CD4-positive, alpha-beta T cell treated with Interleukin-17A for 1 hour (primary cell): ENCODE data around the gene MKLN1.
"Not testable (repeated sequence)": the region's sequence is repeated elsewhere in the genome, so short reads cannot be mapped to it uniquely, and the experiment has no call there.

ENCODE experiments used
- DNase-seq: peaks from one replicate; pipeline ENCODE4 v3.0.0-alpha.2; 2020

The MKLN1 gene

GRCh38 chr7:131327626-131328376, at the start of gene MKLN1:
Gene MKLN1, plus strand, starts transcription at chr7:131327876. Its CDS starts 24 bp downstream, at chr7:131327900.
- peak; percentile 88 for DNase-seq

DNA sequence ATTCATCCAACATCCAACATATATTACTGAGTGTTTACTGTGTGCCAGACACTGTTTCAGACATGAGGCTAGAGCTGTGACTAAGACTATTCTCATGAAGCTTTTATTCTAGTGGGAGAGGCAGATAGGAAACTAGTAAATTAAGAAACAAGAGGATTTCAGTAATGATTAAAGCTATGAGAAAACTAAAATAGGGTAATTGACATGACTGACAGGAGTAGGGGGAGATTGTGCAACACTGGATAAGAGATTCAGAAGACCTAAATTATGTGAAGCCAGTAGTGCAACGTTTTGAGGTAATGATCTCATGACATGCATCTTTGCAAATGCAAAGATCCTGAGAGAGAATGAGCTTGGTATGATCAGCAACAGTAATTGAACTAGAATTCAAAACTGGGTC, 48.6 kb upstream of the MKLN1 start:
- no peak for DNase-seq

GRCh38 chr7:131281266-131282048, 46.2 kb upstream of the MKLN1 start:
- no peak for DNase-seq

- DNase-seq: no peak
Measured at GRCh38 chr7:131284702-131285419, 42.8 kb upstream of the MKLN1 start.

GRCh38 chr7:131285556-131285955, 42.1 kb upstream of the MKLN1 start:
- DNase-seq: no peak

DNA sequence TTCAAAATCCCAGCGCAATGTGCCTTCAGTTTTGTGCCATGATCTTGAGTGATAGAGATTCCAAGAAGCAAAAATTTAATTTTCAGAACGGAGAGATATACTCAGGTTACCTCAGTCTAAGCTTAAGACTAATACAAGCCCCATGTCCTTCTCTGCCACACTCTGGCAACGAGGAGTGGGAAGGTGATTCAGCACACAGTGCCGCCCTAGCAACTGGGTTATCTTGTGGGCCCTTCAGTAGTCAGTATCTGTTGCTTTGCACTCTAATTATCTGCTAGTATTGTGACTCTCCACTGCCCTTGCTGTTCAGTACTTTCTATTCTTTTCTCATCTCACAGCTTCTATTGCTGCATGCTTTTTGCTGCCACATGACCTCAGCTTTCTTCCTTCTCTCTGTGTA, 39.2 kb upstream of the MKLN1 start:
- DNase-seq: no peak

DNA sequence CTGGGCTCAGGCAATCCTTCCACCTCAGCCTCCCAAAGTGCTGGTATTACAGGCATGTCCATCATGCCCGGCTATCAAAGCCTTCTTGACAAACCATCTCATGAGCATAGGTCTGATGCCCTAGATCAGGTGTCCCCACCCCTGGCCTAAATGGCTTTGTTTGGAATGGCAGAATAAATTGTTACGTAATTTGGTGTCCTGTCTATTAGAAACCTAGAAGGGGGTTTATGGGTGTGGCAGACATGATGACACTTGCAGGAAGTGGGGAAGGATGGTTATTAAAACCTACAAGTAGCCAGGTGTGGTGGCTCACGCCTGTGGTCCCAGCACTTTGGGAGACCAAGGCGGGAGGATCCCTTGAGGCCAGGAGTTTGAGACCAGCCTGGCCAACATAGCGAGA, 38.6 kb upstream of the MKLN1 start:
- DNase-seq: no peak

GRCh38 chr7:131292141-131292905, 35.4 kb upstream of the MKLN1 start:
- DNase-seq: no peak

- DNase-seq: no peak
Measured at GRCh38 chr7:131293018-131293417, 34.7 kb upstream of the MKLN1 start.

- DNase-seq: no peak
Measured at GRCh38 chr7:131294553-131294952, 33.1 kb upstream of the MKLN1 start.

GRCh38 chr7:131298608-131298992, 29.1 kb upstream of the MKLN1 start:
- DNase-seq: no peak

DNA sequence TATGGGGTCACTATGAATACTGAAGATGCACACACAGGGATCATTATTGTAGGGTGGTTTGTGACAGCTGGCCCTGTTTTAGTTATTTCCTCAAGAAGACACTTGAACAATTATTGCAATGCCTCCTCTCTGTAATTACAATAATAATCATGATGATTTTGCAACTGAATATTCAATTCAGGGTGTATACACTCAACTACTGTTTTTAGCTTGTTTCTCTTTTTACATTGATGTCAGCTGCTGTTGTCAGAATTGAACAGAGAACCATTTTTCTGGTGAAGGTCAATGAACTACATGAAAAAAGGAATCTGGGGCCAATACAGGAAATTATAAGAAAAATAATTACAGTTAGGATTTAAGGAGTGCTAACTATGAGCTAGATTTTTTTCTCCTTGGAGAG, 28.6 kb upstream of the MKLN1 start:
- no peak for DNase-seq

GRCh38 chr7:131300078-131300477, 27.6 kb upstream of the MKLN1 start:
- DNase-seq: no peak

DNA sequence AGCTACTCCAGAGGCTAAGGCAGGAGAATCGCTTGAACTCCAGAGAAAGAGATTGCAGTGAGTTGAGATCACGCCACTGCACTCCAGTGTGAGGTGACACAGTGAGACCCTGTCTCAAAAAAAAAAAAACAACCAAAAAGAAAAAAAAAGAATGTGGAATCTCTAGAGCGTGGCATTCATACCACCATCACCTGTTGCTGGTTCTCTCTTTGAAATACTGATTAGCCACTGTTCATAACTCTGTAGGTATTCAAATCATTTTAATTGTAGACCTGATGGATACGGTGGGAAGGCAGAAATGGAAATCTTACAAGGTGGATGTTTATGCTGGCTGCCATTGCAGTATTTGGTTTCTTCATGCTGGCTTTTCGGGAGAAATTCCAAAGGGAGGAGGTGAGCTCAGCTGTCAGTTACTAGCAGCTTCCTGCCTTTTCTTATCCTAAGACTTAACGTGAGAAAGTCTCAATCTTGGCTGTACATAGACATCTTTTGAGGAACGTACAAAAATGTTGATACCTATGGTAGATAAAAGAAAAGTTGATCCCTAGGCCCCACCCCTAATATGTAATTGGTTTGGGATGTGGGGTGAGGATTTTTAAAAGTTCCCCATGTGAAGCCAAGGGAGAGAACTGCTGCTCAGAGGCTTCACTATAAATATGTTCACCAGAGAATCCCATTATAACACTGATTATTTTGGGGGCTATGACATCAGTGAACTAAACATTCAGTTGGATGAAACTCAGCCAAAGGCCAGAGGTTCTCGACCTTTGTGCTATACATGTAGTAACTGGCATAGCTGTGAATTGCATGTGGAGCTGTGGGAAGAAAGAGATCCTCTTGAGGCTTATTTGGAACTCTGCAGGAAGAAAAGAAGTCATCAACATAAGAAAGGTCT, 26.9 kb upstream of the MKLN1 start:
- no peak for DNase-seq

DNA sequence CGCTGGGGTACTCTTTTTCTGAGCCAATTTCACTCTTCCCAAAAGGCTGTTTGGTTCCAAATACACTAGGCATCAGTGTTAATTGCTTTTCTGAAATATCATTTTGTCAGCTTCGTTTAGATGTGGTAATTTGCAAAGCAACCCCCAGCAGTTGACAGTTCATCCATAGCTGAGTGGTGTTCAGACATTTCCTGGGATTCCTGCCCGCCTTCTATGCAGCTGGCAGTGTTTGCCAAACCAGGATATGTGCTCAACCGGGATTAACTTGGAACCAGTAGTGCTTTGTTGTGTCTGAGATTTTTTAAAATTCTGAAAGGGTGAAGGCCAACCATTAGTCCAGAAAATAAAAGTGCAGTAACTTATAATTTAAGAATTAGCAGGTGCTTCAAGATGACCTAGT, 25.2 kb upstream of the MKLN1 start:
- no peak for DNase-seq

GRCh38 chr7:131302876-131303707, 24.6 kb upstream of the MKLN1 start:
- peak; percentile 44 for DNase-seq

DNA sequence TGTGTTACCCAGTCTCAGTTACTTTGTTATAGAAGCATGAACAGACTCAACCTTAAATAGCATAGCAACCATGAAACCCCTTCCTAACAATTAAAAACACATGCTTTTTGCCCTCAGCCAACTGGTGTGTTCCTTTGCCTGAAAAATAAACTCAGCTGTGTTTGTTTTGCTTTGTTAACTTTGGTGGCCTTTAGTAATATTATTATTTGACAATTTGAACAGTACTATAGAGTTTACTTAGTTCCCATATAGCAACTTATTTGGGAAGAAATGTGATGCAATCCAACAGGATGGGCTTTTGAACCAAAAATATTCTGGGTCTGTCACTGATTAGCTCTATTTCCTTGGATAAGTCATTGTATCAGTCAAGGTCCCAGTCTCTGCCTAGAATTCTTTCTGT, 22.5 kb upstream of the MKLN1 start:
- DNase-seq: no peak

GRCh38 chr7:131306041-131306440, 21.6 kb upstream of the MKLN1 start:
- not testable (repeated sequence) for DNase-seq

DNA sequence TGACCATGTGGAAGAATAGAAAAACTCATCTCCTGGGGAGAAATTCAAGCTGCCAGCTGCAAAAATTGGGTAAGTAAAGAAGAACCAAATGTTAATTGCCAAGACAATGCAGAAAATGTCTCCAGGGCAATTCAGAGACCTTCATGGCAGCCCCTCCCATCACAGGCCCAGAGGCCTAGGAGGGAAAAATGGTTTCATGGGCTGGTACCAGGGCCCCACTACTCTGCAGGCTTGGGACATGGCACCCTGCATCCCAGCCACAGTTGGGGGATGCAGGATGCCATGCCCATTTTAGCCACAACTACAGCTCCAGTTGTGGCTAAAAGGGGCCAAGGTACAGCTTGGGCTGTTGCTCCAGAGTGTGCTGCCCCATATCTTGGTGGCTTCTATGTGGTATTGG, 20.9 kb upstream of the MKLN1 start:
- no peak for DNase-seq

DNA sequence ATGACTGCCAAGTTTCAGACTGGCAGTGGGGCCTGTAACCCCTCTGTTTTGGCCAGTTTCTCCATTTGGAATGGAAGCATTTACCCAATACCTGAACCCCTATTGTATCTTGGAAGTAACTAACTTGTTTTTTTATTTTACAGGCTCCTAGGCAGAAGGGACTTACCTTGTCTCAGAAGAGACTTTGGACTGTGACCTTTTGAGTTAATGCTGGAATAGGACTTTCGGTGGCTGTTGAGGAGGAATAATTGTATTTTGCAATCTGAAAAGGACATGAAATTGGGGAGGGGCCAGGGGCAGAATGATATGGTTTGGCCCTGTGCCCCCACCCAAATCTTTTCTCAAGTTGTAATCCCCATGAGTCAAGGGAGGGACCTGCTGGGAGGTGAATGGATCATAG, 20.0 kb upstream of the MKLN1 start:
- DNase-seq: no peak

- no peak for DNase-seq
Measured at GRCh38 chr7:131312838-131313237, 14.8 kb upstream of the MKLN1 start.
